Endothelial cell of umbilical vein (primary cell): Measurements from ENCODE around the gene GOLPH3. TPM values are rescaled to one million over a fixed set of nuclear protein-coding genes. Genes with fewer than 3 reads are reported as not detected.

Experiments
- BruUV-seq: library from RNA; stranded (reverse); fragments of 400-500 nt; replicated peaks from 2 replicates; lab custom pipeline; 2021; lab: Mats Ljungman, UMichigan
- CTCF ChIA-PET: fragments of 300-600, 350-600 bp; sonication (Branson Sonifier 250); formaldehyde crosslinking; loops from one replicate; lab custom pipeline; 2021; ENCODE audit warnings: antibody characterized with exemption, inconsistent platforms; lab: Charles Lee
- POLR2A ChIA-PET: fragments of 300-600, 350-600 bp; sonication (Branson Sonifier 250); formaldehyde crosslinking; loops from one replicate; lab custom pipeline; 2021; ENCODE audit warnings: antibody characterized with exemption, inconsistent platforms; lab: Charles Lee
- DNase-seq: peaks from one replicate; pipeline ENCODE4 v3.0.0-alpha.2; 2011; ENCODE audit warnings: low read depth, low spot score
- FAIRE-seq: peaks from 2 replicates; lab custom pipeline; 2011; peaks lifted over from hg19 to GRCh38; lab: Jason Lieb, UNC
- H2AFZ ChIP-seq: 2 replicates; pipeline ENCODE4 v1.6.0; 2012; ENCODE audit warnings: low read depth, low read length, control low read depth, inconsistent platforms
- H3K27ac ChIP-seq: 2 replicates; pipeline ENCODE4 v1.5.1; 2011; ENCODE audit warnings: low read depth, mild to moderate bottlenecking, control low read depth, low read length, moderate library complexity; ENCODE audit not compliant: insufficient read depth
- H3K27me3 ChIP-seq, 2 experiments: 2 replicates each; pipeline versions ENCODE4 v1.6.0 to v1.6.1; 2011; ENCODE audit warnings: low read length in 2 of 2, mixed read lengths in 1 of 2; ENCODE audit not compliant: control insufficient read depth in 2 of 2, insufficient read depth in 2 of 2
- H3K36me3 ChIP-seq, 2 experiments: 2 replicates in 1 of 2; 3 replicates in 1 of 2; pipeline ENCODE4 v1.5.1; 2011; ENCODE audit warnings: low read length in 2 of 2, mild to moderate bottlenecking in 1 of 2, moderate library complexity in 1 of 2; ENCODE audit not compliant: control insufficient read depth in 2 of 2, insufficient read depth in 2 of 2; ENCODE audit errors: extremely low read depth in 1 of 2
- H3K4me1 ChIP-seq: 3 replicates; pipeline ENCODE4 v1.5.1; 2011; ENCODE audit warnings: mild to moderate bottlenecking, low read length; ENCODE audit not compliant: control insufficient read depth, insufficient read depth; ENCODE audit errors: extremely low read depth
- H3K4me2 ChIP-seq: 2 replicates; pipeline ENCODE4 v1.6.1; 2011; ENCODE audit warnings: low read length, control low read depth, mixed read lengths; ENCODE audit not compliant: insufficient read depth
- H3K4me3 ChIP-seq, 3 experiments: fragments of 200-600 bp in 1 of 3; sonication (generic), shearing (Covaris generic) in 1 of 3; replicated peaks in 1 of 3; 2 replicates each; pipeline ENCODE4 v1.5.1; 2011 to 2016; ENCODE audit warnings: control low read depth in 3 of 3, low read length in 3 of 3, mild to moderate bottlenecking in 2 of 3, inconsistent platforms in 1 of 3, low read depth in 1 of 3, moderate library complexity in 1 of 3; ENCODE audit not compliant: insufficient read depth in 1 of 3
- H3K79me2 ChIP-seq: 2 replicates; pipeline ENCODE4 v1.6.0; 2012; ENCODE audit warnings: low read length, inconsistent platforms; ENCODE audit not compliant: control insufficient read depth, insufficient read depth
- H3K9ac ChIP-seq: replicated peaks from 2 replicates; pipeline ENCODE3; 2011; ENCODE audit warnings: low read length, control low read depth; ENCODE audit not compliant: insufficient read depth; ENCODE audit errors: extremely low read depth
- H3K9me1 ChIP-seq: replicated peaks from 3 replicates; pipeline ENCODE4 v1.6.0; 2011; ENCODE audit warnings: mild to moderate bottlenecking, low read length; ENCODE audit not compliant: control insufficient read depth, insufficient read depth; ENCODE audit errors: extremely low read depth
- H3K9me3 ChIP-seq: replicated peaks from 2 replicates; pipeline ENCODE4 v1.5.1; 2012; ENCODE audit warnings: low read length, inconsistent platforms; ENCODE audit not compliant: control insufficient read depth, insufficient read depth
- H4K20me1 ChIP-seq: replicated peaks from 2 replicates; pipeline ENCODE3; 2011; ENCODE audit warnings: mild to moderate bottlenecking, low read length; ENCODE audit not compliant: control insufficient read depth, insufficient read depth; ENCODE audit errors: extremely low read depth
- EZH2 ChIP-seq: IDR thresholded peaks from 2 replicates; pipeline ENCODE4 v1.6.1; 2012; ENCODE audit warnings: borderline replicate concordance, low read depth, mild to moderate bottlenecking, moderate library complexity, low read length, inconsistent platforms; ENCODE audit not compliant: severe bottlenecking
- FOS ChIP-seq: IDR thresholded peaks from 2 replicates; pipeline ENCODE4 v1.6.1; 2011; ENCODE audit warnings: mild to moderate bottlenecking, low read length, moderate library complexity, borderline replicate concordance; ENCODE audit not compliant: insufficient read depth
- GATA2 ChIP-seq: IDR thresholded peaks from 2 replicates; pipeline ENCODE4 v1.7.0; 2011; ENCODE audit warnings: low read depth, mild to moderate bottlenecking, moderate library complexity, mixed read lengths, low read length; ENCODE audit not compliant: insufficient read length, insufficient read depth
- JUN ChIP-seq: IDR thresholded peaks from 2 replicates; pipeline ENCODE4 v1.6.1; 2011; ENCODE audit warnings: borderline replicate concordance, low read depth; ENCODE audit not compliant: insufficient read length, insufficient read depth
- MYC ChIP-seq: IDR thresholded peaks from one replicate; pipeline ENCODE4 v1.6.1; 2011; ENCODE audit warnings: mild to moderate bottlenecking, low read depth, low read length
- POLR2A ChIP-seq: IDR thresholded peaks from 2 replicates; pipeline ENCODE4 v1.6.1; 2012; ENCODE audit warnings: low read depth, mild to moderate bottlenecking, control low read depth, low read length
- POLR2AphosphoS5 ChIP-seq: IDR thresholded peaks from 2 replicates; pipeline ENCODE4 v1.6.1; 2012; ENCODE audit warnings: low read depth, mild to moderate bottlenecking, control low read depth, low read length, moderate library complexity; ENCODE audit not compliant: insufficient read depth
- dilution Hi-C: fragments of 300-500 bp; cut with MboI; formaldehyde crosslinking; loops from one replicate; pipeline ENCODE4 v1.15.0; 2019; ENCODE audit warnings: low sequenced_read_pairs; ENCODE audit not compliant: extremely low pct_ligation_motif_present
- intact Hi-C: fragments of 100-400 bp; cut with micrococcal nuclease; formaldehyde crosslinking; loops from one replicate; pipeline ENCODE4 v1.10.0; 2022
- polyA plus RNA-seq, 4 experiments: library from polyadenylated mRNA; depleted of rRNA in 3 of 4; stranded (reverse) in 3 of 4; unstranded in 1 of 4; fragments of >200 nt; gene quantifications; 2 replicates each; pipeline versions ENCODE4 v1.2.1 to v1.2.3, GENCODE V29; 2011 to 2012; ENCODE audit warnings: missing spikeins in 1 of 4
- total RNA-seq: library from RNA; stranded (reverse); gene quantifications from 2 replicates; pipeline ENCODE4 v1.2.3, GENCODE V29; 2021
- TF ChIP-seq, protein P1 (sequence below): IDR thresholded peaks from 2 replicates; pipeline ENCODE4 v1.6.1; 2011; ENCODE audit not compliant: insufficient read depth, insufficient read length
- TF ChIP-seq, protein P2 (sequence below), 2 donors: IDR thresholded peaks; 1 replicate in 1 of 2; 2 replicates in 1 of 2; pipeline ENCODE4 v1.5.1; 2011; ENCODE audit warnings: low read length in 2 of 2, mild to moderate bottlenecking in 2 of 2, moderate library complexity in 2 of 2, control low read depth in 1 of 2, inconsistent platforms in 1 of 2, low read depth in 1 of 2; ENCODE audit not compliant: insufficient read depth in 1 of 2; ENCODE audit errors: extremely low read depth in 1 of 2

GOLPH3 gene
- total and polyA plus RNA-seq, 2 donors (not counting 3 experiments of a cell fraction or from before 2014, with no cell fraction given), result 38.1 to 70.2 TPM

DNA sequence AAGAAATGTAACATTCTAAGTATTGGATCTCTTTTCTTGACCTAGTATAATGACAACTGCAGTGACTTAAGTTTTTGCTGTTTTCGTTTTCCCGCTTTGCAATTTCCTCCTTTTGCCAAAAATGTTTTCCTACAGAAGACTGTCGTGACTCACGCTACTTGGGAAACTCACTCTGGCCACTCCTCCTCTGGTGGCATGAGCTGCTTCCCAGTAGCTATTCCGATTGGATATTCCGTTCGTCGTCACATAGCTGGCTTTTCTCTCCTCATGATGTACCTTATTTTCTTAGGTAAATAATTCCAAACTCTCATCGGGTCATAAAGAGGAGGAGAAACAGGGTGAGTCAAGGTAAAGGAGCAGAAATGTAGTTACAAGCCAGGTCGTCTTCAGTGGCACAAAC is 64.9 kb downstream of the GOLPH3 start:
- FAIRE-seq (peak; percentile 89), DNase-seq (peak; percentile 61)
- dilution Hi-C loops (no loop called here), intact Hi-C loops (no loop called here)
- Histone ChIP-seq H3K36me3 (peaks cover 12 to 21% of the 10 kb centered on the region in 2 experiments), H3K9me1 (no peaks in the 10 kb centered on the region), H4K20me1 (no peaks in the 10 kb centered on the region), H3K79me2 (peaks cover 4% of the 10 kb centered on the region), H3K27me3 (no peaks in the 10 kb centered on the region), H3K4me1 (peaks cover 13% of the 10 kb centered on the region), H3K9ac (no peak overlapping the region), H2AFZ (no peak overlapping the region), H3K27ac (peak overlapping the region; percentile 33), H3K9me3 (no peaks in the 10 kb centered on the region), H3K4me3 (no peak overlapping the region), H3K4me2 (peak overlapping the region; percentile 37)
- TF ChIP-seq, protein P1, sequence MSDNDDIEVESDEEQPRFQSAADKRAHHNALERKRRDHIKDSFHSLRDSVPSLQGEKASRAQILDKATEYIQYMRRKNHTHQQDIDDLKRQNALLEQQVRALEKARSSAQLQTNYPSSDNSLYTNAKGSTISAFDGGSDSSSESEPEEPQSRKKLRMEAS, result no peak
- TF ChIP-seq EZH2, result no peak
- peak; percentile 11 for TF ChIP-seq POLR2A
- TF ChIP-seq, protein P2, sequence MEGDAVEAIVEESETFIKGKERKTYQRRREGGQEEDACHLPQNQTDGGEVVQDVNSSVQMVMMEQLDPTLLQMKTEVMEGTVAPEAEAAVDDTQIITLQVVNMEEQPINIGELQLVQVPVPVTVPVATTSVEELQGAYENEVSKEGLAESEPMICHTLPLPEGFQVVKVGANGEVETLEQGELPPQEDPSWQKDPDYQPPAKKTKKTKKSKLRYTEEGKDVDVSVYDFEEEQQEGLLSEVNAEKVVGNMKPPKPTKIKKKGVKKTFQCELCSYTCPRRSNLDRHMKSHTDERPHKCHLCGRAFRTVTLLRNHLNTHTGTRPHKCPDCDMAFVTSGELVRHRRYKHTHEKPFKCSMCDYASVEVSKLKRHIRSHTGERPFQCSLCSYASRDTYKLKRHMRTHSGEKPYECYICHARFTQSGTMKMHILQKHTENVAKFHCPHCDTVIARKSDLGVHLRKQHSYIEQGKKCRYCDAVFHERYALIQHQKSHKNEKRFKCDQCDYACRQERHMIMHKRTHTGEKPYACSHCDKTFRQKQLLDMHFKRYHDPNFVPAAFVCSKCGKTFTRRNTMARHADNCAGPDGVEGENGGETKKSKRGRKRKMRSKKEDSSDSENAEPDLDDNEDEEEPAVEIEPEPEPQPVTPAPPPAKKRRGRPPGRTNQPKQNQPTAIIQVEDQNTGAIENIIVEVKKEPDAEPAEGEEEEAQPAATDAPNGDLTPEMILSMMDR (IDR thresholded peaks at IDR 0.05; ENCODE audit: extremely low read depth in 1 of 2, insufficient read depth in 1 of 2, low read depth in 1 of 2, low read length in 2 of 2), result no peak
- no peak for TF ChIP-seq GATA2
- TF ChIP-seq MYC, result no peak
- peak; percentile 42 for TF ChIP-seq FOS
- peak; percentile 43 for TF ChIP-seq JUN
- TF ChIP-seq POLR2AphosphoS5, result no peak
- no TSS peak for BruUV-seq
- ChIA-PET CTCF (interaction anchor here (0.9 to 2.6 kb wide), 4 partner anchors 10 to 221 kb away, joined by 4 to 9 read pairs (median 6); no protein-coding TSS in a partner anchor), POLR2A (interaction anchor here (0.9 kb wide), 2 partner anchors 10 to 57 kb away, joined by 3 read pairs; no protein-coding TSS in a partner anchor)
